ENCODE measurements around the gene GAS7. TPM values are rescaled to one million over a fixed set of nuclear protein-coding genes. Genes with fewer than 3 reads are reported as not detected.

Gene GAS7
- total and polyA plus RNA-seq, 2 donors (not counting 1 experiment from before 2014, with no cell fraction given): 3.4 to 13.6 TPM

DNA sequence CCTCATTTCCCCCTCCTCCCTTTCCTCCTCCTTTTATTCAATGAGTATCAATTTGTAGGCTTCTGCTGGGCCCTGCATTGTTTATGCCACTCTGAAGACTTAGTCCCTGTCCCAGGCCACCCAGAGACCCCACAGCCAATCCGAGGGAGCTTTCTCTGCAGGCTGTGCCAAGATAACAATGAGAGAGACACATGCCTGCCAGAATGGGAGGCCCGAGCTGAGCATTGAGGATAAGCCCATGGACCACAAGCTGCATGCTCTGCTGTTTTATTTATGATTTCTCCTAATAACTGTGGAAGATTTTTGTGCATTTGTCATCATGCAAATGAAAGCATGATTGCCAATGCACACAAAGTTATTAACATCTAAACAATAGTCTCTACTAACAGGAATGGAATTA is 296.3 kb downstream of the GAS7 start:
- ChIA-PET POLR2A (no interaction called here), CTCF (interaction anchor here (0.6 kb wide), 1 partner anchor 325 kb away, joined by 3 read pairs; no protein-coding TSS in a partner anchor)
- no peak overlapping the region for H2AFZ ChIP-seq (ENCODE audit: insufficient read depth, low read depth, low read length, poor library complexity, severe bottlenecking)
- no peak for TF ChIP-seq EZH2 (IDR thresholded peaks at IDR 0.05; ENCODE audit: borderline replicate concordance, insufficient read depth, low read depth, low read length, poor library complexity, severe bottlenecking)
- TF ChIP-seq, protein P1, sequence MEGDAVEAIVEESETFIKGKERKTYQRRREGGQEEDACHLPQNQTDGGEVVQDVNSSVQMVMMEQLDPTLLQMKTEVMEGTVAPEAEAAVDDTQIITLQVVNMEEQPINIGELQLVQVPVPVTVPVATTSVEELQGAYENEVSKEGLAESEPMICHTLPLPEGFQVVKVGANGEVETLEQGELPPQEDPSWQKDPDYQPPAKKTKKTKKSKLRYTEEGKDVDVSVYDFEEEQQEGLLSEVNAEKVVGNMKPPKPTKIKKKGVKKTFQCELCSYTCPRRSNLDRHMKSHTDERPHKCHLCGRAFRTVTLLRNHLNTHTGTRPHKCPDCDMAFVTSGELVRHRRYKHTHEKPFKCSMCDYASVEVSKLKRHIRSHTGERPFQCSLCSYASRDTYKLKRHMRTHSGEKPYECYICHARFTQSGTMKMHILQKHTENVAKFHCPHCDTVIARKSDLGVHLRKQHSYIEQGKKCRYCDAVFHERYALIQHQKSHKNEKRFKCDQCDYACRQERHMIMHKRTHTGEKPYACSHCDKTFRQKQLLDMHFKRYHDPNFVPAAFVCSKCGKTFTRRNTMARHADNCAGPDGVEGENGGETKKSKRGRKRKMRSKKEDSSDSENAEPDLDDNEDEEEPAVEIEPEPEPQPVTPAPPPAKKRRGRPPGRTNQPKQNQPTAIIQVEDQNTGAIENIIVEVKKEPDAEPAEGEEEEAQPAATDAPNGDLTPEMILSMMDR (IDR thresholded peaks at IDR 0.05): no peak
- H3K4me2 ChIP-seq (replicated peaks; ENCODE audit: low read depth, low read length, poor library complexity, severe bottlenecking): no peak overlapping the region
- H3K79me2 ChIP-seq (ENCODE audit: control insufficient read depth, insufficient read depth, low read length): no peaks in the 10 kb centered on the region
- H3K9me3 ChIP-seq (ENCODE audit: control extremely low read depth in 1 of 3, control insufficient read depth in 2 of 3, insufficient read depth in 1 of 3, low read length in 2 of 3): no peaks in the 10 kb centered on the region
- Mint-ChIP-seq H3K4me3 (no peak overlapping the region), H3K27ac (no peak overlapping the region), H3K27me3 (peaks cover 19% of the 10 kb centered on the region), H3K9me3 (ENCODE audit: insufficient read depth) (no peaks in the 10 kb centered on the region), H3K4me1 (no peaks in the 10 kb centered on the region)
- H3K36me3 ChIP-seq (replicated peaks in 1 of 2; ENCODE audit: control extremely low read depth in 1 of 2, control insufficient read depth in 1 of 2, extremely low read depth in 1 of 2, insufficient read depth in 2 of 2, low read length in 1 of 2): no peaks in the 10 kb centered on the region
- no peak overlapping the region for H3K4me3 ChIP-seq (ENCODE audit: control extremely low read depth in 1 of 5, extremely low read depth in 1 of 5, insufficient read depth in 1 of 5, low read depth in 2 of 5, low read length in 4 of 5)
- H3K4me1 ChIP-seq (ENCODE audit: control insufficient read depth in 2 of 2, insufficient read depth in 2 of 2, low read length in 2 of 2): no peaks in the 10 kb centered on the region
- intact Hi-C loops (cut with micrococcal nuclease): no loop called here
- no peak overlapping the region for H3K27ac ChIP-seq (ENCODE audit: low read length in 2 of 2)
- H3K27me3 ChIP-seq (replicated peaks in 1 of 4; ENCODE audit: control extremely low read depth in 1 of 4, control insufficient read depth in 3 of 4, insufficient read depth in 4 of 4, low read length in 3 of 4): no peaks in the 10 kb centered on the region
- 28% methylated on average over 2 of the region's 2 CpGs for WGBS (ENCODE audit: insufficient coverage)
- H3K9ac ChIP-seq (ENCODE audit: low read length): no peak overlapping the region
- ATAC-seq (ENCODE audit: low read depth): no peak
- no peak for DNase-seq
- H4K20me1 ChIP-seq (ENCODE audit: control insufficient read depth, insufficient read depth, low read length, poor library complexity, severe bottlenecking): no peaks in the 10 kb centered on the region

DNA sequence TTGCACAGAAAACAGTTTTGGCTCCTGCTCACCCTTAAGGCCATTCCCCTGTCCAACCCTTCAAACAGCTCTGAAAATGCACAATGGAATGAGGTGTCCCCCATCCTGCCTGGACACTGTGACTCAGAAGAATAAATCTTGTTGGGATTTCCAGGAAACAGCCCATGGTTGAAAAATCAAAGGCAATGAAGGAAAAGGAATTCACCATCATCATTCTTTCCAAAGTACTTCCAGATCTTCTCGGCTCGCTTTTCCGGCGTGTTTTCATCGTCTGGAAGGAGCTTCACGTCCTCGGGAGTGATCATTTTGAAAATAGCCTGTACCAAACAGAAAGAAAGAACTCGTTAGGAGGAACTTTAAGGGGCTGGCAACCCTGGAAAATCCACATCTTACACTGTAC is 297.6 kb downstream of the GAS7 start:
- Mint-ChIP-seq H3K9me3 (ENCODE audit: insufficient read depth) (no peaks in the 10 kb centered on the region), H3K4me3 (no peak overlapping the region), H3K27me3 (peaks cover 29% of the 10 kb centered on the region), H3K27ac (no peak overlapping the region), H3K4me1 (no peaks in the 10 kb centered on the region)
- Histone ChIP-seq H3K27me3 (replicated peaks in 1 of 4; ENCODE audit: control extremely low read depth in 1 of 4, control insufficient read depth in 3 of 4, insufficient read depth in 4 of 4, low read length in 3 of 4) (no peaks in the 10 kb centered on the region), H4K20me1 (ENCODE audit: control insufficient read depth, insufficient read depth, low read length, poor library complexity, severe bottlenecking) (no peaks in the 10 kb centered on the region), H3K9ac (ENCODE audit: low read length) (no peak overlapping the region), H3K79me2 (ENCODE audit: control insufficient read depth, insufficient read depth, low read length) (no peaks in the 10 kb centered on the region), H3K9me3 (ENCODE audit: control extremely low read depth in 1 of 3, control insufficient read depth in 2 of 3, insufficient read depth in 1 of 3, low read length in 2 of 3) (no peaks in the 10 kb centered on the region), H3K4me1 (ENCODE audit: control insufficient read depth in 2 of 2, insufficient read depth in 2 of 2, low read length in 2 of 2) (no peaks in the 10 kb centered on the region), H3K4me2 (replicated peaks; ENCODE audit: low read depth, low read length, poor library complexity, severe bottlenecking) (no peak overlapping the region), H2AFZ (ENCODE audit: insufficient read depth, low read depth, low read length, poor library complexity, severe bottlenecking) (no peak overlapping the region), H3K36me3 (replicated peaks in 1 of 2; ENCODE audit: control extremely low read depth in 1 of 2, control insufficient read depth in 1 of 2, extremely low read depth in 1 of 2, insufficient read depth in 2 of 2, low read length in 1 of 2) (no peaks in the 10 kb centered on the region), H3K27ac (ENCODE audit: low read length in 2 of 2) (no peak overlapping the region), H3K4me3 (ENCODE audit: control extremely low read depth in 1 of 5, extremely low read depth in 1 of 5, insufficient read depth in 1 of 5, low read depth in 2 of 5, low read length in 4 of 5) (no peak overlapping the region)
- 27% methylated on average over 7 of the region's 8 CpGs for WGBS (ENCODE audit: insufficient coverage)
- ATAC-seq (ENCODE audit: low read depth) (no peak), DNase-seq (no peak)
- intact Hi-C loops (cut with micrococcal nuclease): no loop called here
- POLR2A ChIA-PET: no interaction called here
- CTCF ChIA-PET: interaction anchor here (0.9 kb wide), 1 partner anchor 717 kb away, joined by 3 read pairs; no protein-coding TSS in a partner anchor
- no peak for TF ChIP-seq EZH2 (IDR thresholded peaks at IDR 0.05; ENCODE audit: borderline replicate concordance, insufficient read depth, low read depth, low read length, poor library complexity, severe bottlenecking)
- TF ChIP-seq, protein P1 (IDR thresholded peaks at IDR 0.05): no peak

Measured in B cell (primary cell).